ENCODE measurements around the gene NFIL3. TPM values are rescaled to one million over a fixed set of nuclear protein-coding genes. Genes with fewer than 3 reads are reported as not detected.

Gene NFIL3
- total RNA-seq, 1 donor from 2014 or later = 15.1 TPM

- H3K4me1 ChIP-seq (ENCODE audit: control insufficient read depth in 3 of 3, insufficient read depth in 3 of 3, low read length in 3 of 3) = peaks cover 22 to 26% (median 23%) of the 10 kb centered on the region in 3 donors
- peak overlapping the region; percentile 99 for H3K27ac ChIP-seq (ENCODE audit: low read depth, low read length)
- no peaks in the 10 kb centered on the region for H3K27me3 ChIP-seq (ENCODE audit: control insufficient read depth in 3 of 3, insufficient read depth in 3 of 3, low read length in 3 of 3)
- peak overlapping the region; percentile 93 to 98 (median 97) for H3K9ac ChIP-seq (ENCODE audit: low read depth in 1 of 3, low read length in 3 of 3)
- no peaks in the 10 kb centered on the region for H3K9me3 ChIP-seq (ENCODE audit: control insufficient read depth in 3 of 3, low read length in 3 of 3)
- peak overlapping the region; percentile 81 to 94 (median 88) for H3K4me3 ChIP-seq (ENCODE audit: low read length in 3 of 3)
- H3K36me3 ChIP-seq (ENCODE audit: control insufficient read depth in 3 of 3, insufficient read depth in 3 of 3, low read length in 3 of 3) = no peaks in the 10 kb centered on the region
Measured at GRCh38 chr9:91422758-91423711, 597 bp downstream of the NFIL3 start.

DNA sequence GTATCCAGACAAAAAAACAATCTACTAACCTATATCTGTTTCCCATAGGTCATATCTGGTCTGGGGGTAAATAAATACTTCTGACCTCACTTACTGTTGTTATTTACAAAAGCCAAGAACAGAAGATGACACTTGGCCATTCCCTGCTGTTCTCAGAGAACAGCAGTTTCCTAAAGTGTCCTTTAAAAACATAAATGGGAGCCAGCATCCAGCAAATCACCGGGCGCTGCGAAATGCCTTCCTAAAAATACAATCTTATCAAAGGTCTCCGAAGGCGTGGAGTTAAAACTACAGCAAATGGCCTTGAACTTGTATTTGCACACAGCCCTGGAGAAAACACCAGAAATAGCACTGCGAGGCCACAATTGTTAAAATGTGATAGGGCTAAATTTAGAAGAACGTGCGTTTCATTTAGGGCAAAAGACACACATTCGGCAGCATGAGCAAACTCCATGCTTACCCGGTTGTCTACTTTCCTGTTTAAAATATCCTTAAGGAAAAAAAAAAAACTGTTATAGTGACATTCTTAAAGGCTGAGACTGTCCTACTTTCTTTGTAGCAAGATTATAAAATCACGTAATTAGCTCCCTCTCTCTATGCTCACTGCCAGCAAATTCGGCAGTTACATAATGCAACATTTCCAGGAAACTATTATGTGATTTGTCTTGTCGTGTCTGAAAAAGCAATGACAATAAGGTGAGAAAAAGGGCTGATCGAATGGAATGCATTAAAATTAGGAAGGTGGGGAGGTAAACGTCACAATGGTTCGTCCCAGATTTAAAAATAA, 1.5 kb downstream of the NFIL3 start:
- peak overlapping the region; percentile 93 to 98 (median 97) for H3K9ac ChIP-seq (ENCODE audit: low read depth in 1 of 3, low read length in 3 of 3)
- peak overlapping the region; percentile 99 for H3K27ac ChIP-seq (ENCODE audit: low read depth, low read length)
- no peaks in the 10 kb centered on the region for H3K9me3 ChIP-seq (ENCODE audit: control insufficient read depth in 3 of 3, low read length in 3 of 3)
- peaks cover 22 to 27% (median 23%) of the 10 kb centered on the region in 3 donors for H3K4me1 ChIP-seq (ENCODE audit: control insufficient read depth in 3 of 3, insufficient read depth in 3 of 3, low read length in 3 of 3)
- no peaks in the 10 kb centered on the region for H3K36me3 ChIP-seq (ENCODE audit: control insufficient read depth in 3 of 3, insufficient read depth in 3 of 3, low read length in 3 of 3)
- peak overlapping the region; percentile 81 to 94 (median 88) for H3K4me3 ChIP-seq (ENCODE audit: low read length in 3 of 3)
- H3K27me3 ChIP-seq (ENCODE audit: control insufficient read depth in 3 of 3, insufficient read depth in 3 of 3, low read length in 3 of 3) = no peaks in the 10 kb centered on the region

DNA sequence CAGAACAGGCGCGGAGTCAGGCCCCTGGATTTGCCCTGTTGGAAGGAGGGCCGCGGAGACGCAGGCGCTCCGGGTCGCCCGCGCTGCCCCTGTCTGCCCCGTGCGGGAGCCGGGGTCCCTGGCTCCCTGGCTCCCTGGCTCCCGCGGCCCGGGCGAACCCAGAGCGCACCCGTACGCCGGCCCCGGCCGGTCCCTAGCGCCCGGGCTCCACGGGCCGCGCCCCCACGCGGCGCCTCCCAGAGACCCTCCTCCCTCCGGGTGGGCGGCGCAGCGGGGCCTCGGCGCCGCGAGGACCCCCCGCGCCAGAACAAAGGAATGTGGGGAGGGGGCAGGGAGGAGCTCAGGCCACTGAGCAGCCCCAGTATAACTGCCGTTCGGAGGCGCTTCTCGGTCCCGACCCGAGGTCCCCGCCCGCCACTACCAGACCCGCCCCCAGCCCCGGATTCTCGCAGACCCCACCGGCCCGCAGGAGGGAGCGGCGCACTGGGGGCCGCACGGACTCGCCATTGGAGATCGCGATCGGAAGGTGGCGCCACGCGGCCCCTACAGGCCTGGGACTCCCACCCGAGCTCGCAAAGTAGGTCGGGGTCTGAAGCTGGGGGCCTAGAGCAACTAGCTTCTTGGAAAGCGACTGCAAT, 2.4 kb downstream of the NFIL3 start:
- peak overlapping the region; percentile 93 to 98 (median 97) for H3K9ac ChIP-seq (ENCODE audit: low read depth in 1 of 3, low read length in 3 of 3)
- H3K36me3 ChIP-seq (ENCODE audit: control insufficient read depth in 3 of 3, insufficient read depth in 3 of 3, low read length in 3 of 3) = no peaks in the 10 kb centered on the region
- peak overlapping the region; percentile 81 to 94 (median 88) for H3K4me3 ChIP-seq (ENCODE audit: low read length in 3 of 3)
- peak overlapping the region; percentile 99 for H3K27ac ChIP-seq (ENCODE audit: low read depth, low read length)
- H3K4me1 ChIP-seq (ENCODE audit: control insufficient read depth in 3 of 3, insufficient read depth in 3 of 3, low read length in 3 of 3) = peaks cover 22 to 27% (median 23%) of the 10 kb centered on the region in 3 donors
- no peaks in the 10 kb centered on the region for H3K27me3 ChIP-seq (ENCODE audit: control insufficient read depth in 3 of 3, insufficient read depth in 3 of 3, low read length in 3 of 3)
- H3K9me3 ChIP-seq (ENCODE audit: control insufficient read depth in 3 of 3, low read length in 3 of 3) = no peaks in the 10 kb centered on the region

GRCh38 chr9:91420501-91421127, 3.0 kb downstream of the NFIL3 start:
- Histone ChIP-seq H3K36me3 (ENCODE audit: control insufficient read depth in 3 of 3, insufficient read depth in 3 of 3, low read length in 3 of 3) (no peaks in the 10 kb centered on the region), H3K27me3 (ENCODE audit: control insufficient read depth in 3 of 3, insufficient read depth in 3 of 3, low read length in 3 of 3) (no peaks in the 10 kb centered on the region), H3K4me1 (ENCODE audit: control insufficient read depth in 3 of 3, insufficient read depth in 3 of 3, low read length in 3 of 3) (peaks cover 22 to 27% (median 23%) of the 10 kb centered on the region in 3 donors), H3K9me3 (ENCODE audit: control insufficient read depth in 3 of 3, low read length in 3 of 3) (no peaks in the 10 kb centered on the region), H3K27ac (ENCODE audit: low read depth, low read length) (peak overlapping the region; percentile 99), H3K9ac (ENCODE audit: low read depth in 1 of 3, low read length in 3 of 3) (peak overlapping the region; percentile 76 to 97 (median 93)), H3K4me3 (ENCODE audit: low read length in 3 of 3) (peak overlapping the region; percentile 1 to 94 (median 88))

- peak overlapping the region in 2 of 3 donors; percentile 0 to 97 for H3K9ac ChIP-seq (ENCODE audit: low read depth in 1 of 3, low read length in 3 of 3)
- H3K27me3 ChIP-seq (ENCODE audit: control insufficient read depth in 3 of 3, insufficient read depth in 3 of 3, low read length in 3 of 3) = no peaks in the 10 kb centered on the region
- no peaks in the 10 kb centered on the region for H3K9me3 ChIP-seq (ENCODE audit: control insufficient read depth in 3 of 3, low read length in 3 of 3)
- peaks cover 17 to 21% (median 18%) of the 10 kb centered on the region in 3 donors for H3K4me1 ChIP-seq (ENCODE audit: control insufficient read depth in 3 of 3, insufficient read depth in 3 of 3, low read length in 3 of 3)
- H3K36me3 ChIP-seq (ENCODE audit: control insufficient read depth in 3 of 3, insufficient read depth in 3 of 3, low read length in 3 of 3) = no peaks in the 10 kb centered on the region
- H3K27ac ChIP-seq (ENCODE audit: low read depth, low read length) = peak overlapping the region; percentile 99
- peak overlapping the region in 1 of 3 donors; percentile 9 for H3K4me3 ChIP-seq (ENCODE audit: low read length in 3 of 3)
Measured at GRCh38 chr9:91419222-91420191, 4.1 kb downstream of the NFIL3 start.

GRCh38 chr9:91418215-91418610, 5.4 kb downstream of the NFIL3 start:
- Histone ChIP-seq H3K9ac (ENCODE audit: low read depth in 1 of 3, low read length in 3 of 3) (no peak overlapping the region), H3K27ac (ENCODE audit: low read depth, low read length) (peak overlapping the region; percentile 99), H3K27me3 (ENCODE audit: control insufficient read depth in 3 of 3, insufficient read depth in 3 of 3, low read length in 3 of 3) (no peaks in the 10 kb centered on the region), H3K4me3 (ENCODE audit: low read length in 3 of 3) (no peak overlapping the region), H3K9me3 (ENCODE audit: control insufficient read depth in 3 of 3, low read length in 3 of 3) (no peaks in the 10 kb centered on the region), H3K36me3 (ENCODE audit: control insufficient read depth in 3 of 3, insufficient read depth in 3 of 3, low read length in 3 of 3) (no peaks in the 10 kb centered on the region), H3K4me1 (ENCODE audit: control insufficient read depth in 3 of 3, insufficient read depth in 3 of 3, low read length in 3 of 3) (peaks cover 17 to 20% (median 18%) of the 10 kb centered on the region in 3 donors)

GRCh38 chr9:91417602-91418214, 5.9 kb downstream of the NFIL3 start:
- Histone ChIP-seq H3K27ac (ENCODE audit: low read depth, low read length) (no peak overlapping the region), H3K27me3 (ENCODE audit: control insufficient read depth in 3 of 3, insufficient read depth in 3 of 3, low read length in 3 of 3) (no peaks in the 10 kb centered on the region), H3K4me1 (ENCODE audit: control insufficient read depth in 3 of 3, insufficient read depth in 3 of 3, low read length in 3 of 3) (peaks cover 17 to 20% (median 18%) of the 10 kb centered on the region in 3 donors), H3K4me3 (ENCODE audit: low read length in 3 of 3) (no peak overlapping the region), H3K9me3 (ENCODE audit: control insufficient read depth in 3 of 3, low read length in 3 of 3) (no peaks in the 10 kb centered on the region), H3K36me3 (ENCODE audit: control insufficient read depth in 3 of 3, insufficient read depth in 3 of 3, low read length in 3 of 3) (no peaks in the 10 kb centered on the region), H3K9ac (ENCODE audit: low read depth in 1 of 3, low read length in 3 of 3) (peak overlapping the region in 2 of 3 donors; percentile 15 to 28)

- Histone ChIP-seq H3K9me3 (ENCODE audit: control insufficient read depth in 3 of 3, low read length in 3 of 3) (no peaks in the 10 kb centered on the region), H3K27me3 (ENCODE audit: control insufficient read depth in 3 of 3, insufficient read depth in 3 of 3, low read length in 3 of 3) (no peaks in the 10 kb centered on the region), H3K27ac (ENCODE audit: low read depth, low read length) (no peak overlapping the region), H3K4me3 (ENCODE audit: low read length in 3 of 3) (no peak overlapping the region), H3K4me1 (ENCODE audit: control insufficient read depth in 3 of 3, insufficient read depth in 3 of 3, low read length in 3 of 3) (peaks cover 10 to 18% (median 16%) of the 10 kb centered on the region in 3 donors), H3K9ac (ENCODE audit: low read depth in 1 of 3, low read length in 3 of 3) (no peak overlapping the region), H3K36me3 (ENCODE audit: control insufficient read depth in 3 of 3, insufficient read depth in 3 of 3, low read length in 3 of 3) (no peaks in the 10 kb centered on the region)
Measured at GRCh38 chr9:91416096-91416712, 7.4 kb downstream of the NFIL3 start.
